K562 (cell line): Measurements from ENCODE around the gene PRKAR2B. TPM values are rescaled to one million over a fixed set of nuclear protein-coding genes. Genes with fewer than 3 reads are reported as not detected.

Experiments used
- CBX8 ChIP-seq: fragments of 200-600 bp; sonication (generic); IDR thresholded peaks from 2 replicates; pipeline ENCODE4 v1.6.1; 2012; ENCODE audit warnings: borderline replicate concordance, mixed run types, low read depth, mild to moderate bottlenecking, moderate library complexity, mixed read lengths, low read length, control low read depth, inconsistent platforms; ENCODE audit not compliant: poor library complexity, severe bottlenecking; ENCODE audit errors: extremely low read depth
- CSDE1 ChIP-seq, 2 experiments: fragments of 450-650 bp; IDR thresholded peaks; 2 replicates each; pipeline ENCODE4 v1.6.1; 2016; ENCODE audit warnings: mild to moderate bottlenecking in 1 of 2
- FOXK1 ChIP-seq: sonication (generic); formaldehyde crosslinking; IDR thresholded peaks from 2 replicates; pipeline ENCODE4 v1.8.0; 2022; ENCODE audit warnings: missing genetic modification reagents, mild to moderate bottlenecking, borderline replicate concordance
- FOXP1 ChIP-seq: sonication (generic); formaldehyde crosslinking; IDR thresholded peaks from 2 replicates; pipeline ENCODE4 v1.8.0; 2022; ENCODE audit warnings: mild to moderate bottlenecking, missing genetic modification reagents
- GABPA ChIP-seq: fragments of 200-800 bp; sonication (Bioruptor generic); conservative IDR thresholded peaks from 2 replicates; pipeline ENCODE4 v1.6.1; 2016; ENCODE audit warnings: low read depth, missing genetic modification characterization, missing compliant biosample characterization
- GATA2 ChIP-seq: sonication (generic); formaldehyde crosslinking; IDR thresholded peaks from 2 replicates; pipeline ENCODE4 v1.4.0; 2020; ENCODE audit warnings: mild to moderate bottlenecking, missing genetic modification reagents
- HCFC1 ChIP-seq: IDR thresholded peaks from 2 replicates; pipeline ENCODE4 v1.6.1; 2012; ENCODE audit warnings: low read depth, low read length, improper control_type of control experiment
- KAT7 ChIP-seq: sonication (generic); formaldehyde crosslinking; IDR thresholded peaks from 2 replicates; pipeline ENCODE4 v1.8.0; 2022; ENCODE audit warnings: missing genetic modification reagents, mild to moderate bottlenecking, borderline replicate concordance
- KDM5B ChIP-seq: fragments of 200-600 bp; sonication (generic); IDR thresholded peaks from 2 replicates; pipeline ENCODE4 v1.6.1; 2012; ENCODE audit warnings: low read depth, mild to moderate bottlenecking, moderate library complexity, low read length, control low read depth, inconsistent platforms; ENCODE audit not compliant: insufficient replicate concordance
- MCM5 ChIP-seq: fragments of 450-650 bp; IDR thresholded peaks from 2 replicates; pipeline ENCODE4 v1.6.1; 2016; ENCODE audit warnings: low read depth
- MTF1 ChIP-seq: fragments of 250-450 bp; sonication (Bioruptor Pico); IDR thresholded peaks from 2 replicates; pipeline ENCODE4 v1.9.0; 2021; ENCODE audit warnings: moderate library complexity, mild to moderate bottlenecking, inconsistent platforms, borderline replicate concordance
- NCOR1 ChIP-seq: fragments of 450-650 bp; IDR thresholded peaks from 2 replicates; pipeline ENCODE4 v1.6.1; 2016; ENCODE audit warnings: mild to moderate bottlenecking, moderate library complexity
- NRF1 ChIP-seq, 2 experiments: fragments of 450-650 bp; IDR thresholded peaks in 1 of 2; conservative IDR thresholded peaks in 1 of 2; 2 replicates each; pipeline ENCODE4 v1.6.1; 2014; ENCODE audit warnings: mild to moderate bottlenecking in 2 of 2
- SNRNP70 ChIP-seq: fragments of 200-400 bp; formaldehyde crosslinking; optimal IDR thresholded peaks from 2 replicates; pipeline ENCODE3; 2017; ENCODE audit warnings: low read depth, low read length
- SRSF3 ChIP-seq: fragments of 200-400 bp; formaldehyde crosslinking; IDR thresholded peaks from 2 replicates; pipeline ENCODE4 v1.6.1; 2016; ENCODE audit warnings: mild to moderate bottlenecking, low read length, moderate library complexity; ENCODE audit not compliant: insufficient read depth
- ZNF668 ChIP-seq: fragments of 250-450 bp; sonication (Bioruptor Pico); IDR thresholded peaks from 2 replicates; pipeline ENCODE4 v1.8.0; 2022; ENCODE audit warnings: mild to moderate bottlenecking, inconsistent platforms
- polyA plus RNA-seq, 8 experiments: library from polyadenylated mRNA; depleted of rRNA in 4 of 8; stranded (reverse) in 5 of 8; unstranded in 3 of 8; fragments of >200 nt; fragmentation: Nextera tagmentation in 2 of 8; fragmentation: Illumina TruSeq in 1 of 8; extraction: Ambion mirVana in 2 of 8; extraction: Trizol in 1 of 8; gene quantifications; 2 replicates each; pipeline versions ENCODE4 v1.2.1 to v1.2.3, GENCODE V29; 2011 to 2014; ENCODE audit warnings: inconsistent platforms in 1 of 8, missing spikeins in 1 of 8
- total RNA-seq, 7 experiments: library from RNA; depleted of rRNA in 6 of 7; stranded (reverse); fragments of >200 nt in 6 of 7; fragmentation: Illumina TruSeq in 2 of 7; extraction: Trizol in 2 of 7; gene quantifications; 2 replicates each; pipeline versions ENCODE4 v1.2.1 to v1.2.3, GENCODE V29; 2011 to 2021; ENCODE audit warnings: low replicate concordance in 1 of 7
- TF ChIP-seq, protein P1 (sequence below), 2 experiments: fragments of 200-800 bp in 1 of 2; sonication (Bioruptor generic) in 1 of 2; sonication (generic) in 1 of 2; formaldehyde crosslinking in 1 of 2; IDR thresholded peaks in 1 of 2; conservative IDR thresholded peaks in 1 of 2; 2 replicates each; pipeline versions ENCODE4 v1.5.0 to v1.6.1; 2016 to 2020; ENCODE audit warnings: missing compliant biosample characterization in 1 of 2, missing genetic modification characterization in 1 of 2, missing genetic modification reagents in 1 of 2
- TF ChIP-seq, protein P2 (sequence below): IDR thresholded peaks from 2 replicates; pipeline ENCODE4 v1.6.1; 2011; ENCODE audit warnings: borderline replicate concordance, low read depth, mild to moderate bottlenecking, moderate library complexity, low read length; ENCODE audit not compliant: insufficient read depth, poor library complexity, severe bottlenecking
- TF ChIP-seq, protein P3 (sequence below): sonication (generic); formaldehyde crosslinking; IDR thresholded peaks from 2 replicates; pipeline ENCODE4 v1.8.0; 2022; ENCODE audit warnings: mild to moderate bottlenecking, missing genetic modification reagents
- TF ChIP-seq, protein P4 (sequence below): fragments of 250-450 bp; sonication (Bioruptor Pico); IDR thresholded peaks from 2 replicates; pipeline ENCODE4 v1.4.0; 2020; ENCODE audit warnings: mild to moderate bottlenecking, moderate library complexity
- TF ChIP-seq, protein P5 (sequence below): fragments of 450-650 bp; formaldehyde crosslinking; IDR thresholded peaks from 2 replicates; pipeline ENCODE4 v1.4.0; 2022; ENCODE audit warnings: mild to moderate bottlenecking, moderate library complexity

Gene PRKAR2B
- total and polyA plus RNA-seq, 9 of the 15 experiments (the other 6 are each of a cell fraction or from before 2014, with no cell fraction given) = 59.0 to 173 (median 129) TPM

DNA sequence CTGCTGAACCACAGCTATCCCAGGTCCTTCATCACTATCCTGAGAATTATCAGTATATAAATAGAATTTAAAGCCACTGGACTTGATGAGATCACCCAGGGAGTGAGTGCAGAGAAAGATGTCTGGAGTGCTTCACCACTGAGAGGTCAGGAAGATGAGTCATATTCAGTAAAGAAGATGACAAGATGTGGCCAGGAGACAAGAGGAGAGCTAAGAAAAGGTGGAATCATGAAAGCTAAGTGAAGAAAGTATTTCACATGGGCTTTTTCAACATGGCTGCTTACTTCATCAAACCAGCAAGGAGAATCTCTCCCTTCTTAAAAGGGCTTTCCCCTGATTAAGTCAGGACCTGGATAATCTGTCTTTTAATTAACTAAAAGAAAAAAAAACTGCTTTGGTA, 9.1 kb upstream of the PRKAR2B start (continued):
- 0 out of 4 replicates have a peak, but pooled peaks of 1 of the 2 experiments have one; percentile 22 for TF ChIP-seq CSDE1 (IDR thresholded peaks at IDR 0.05)
- no peak for TF ChIP-seq MCM5
- no peak for TF ChIP-seq MTF1 (CRISPR knock-in tag)
- TF ChIP-seq GATA2 (CRISPR knock-in tag) = peak; percentile 76
- TF ChIP-seq, protein P1, sequence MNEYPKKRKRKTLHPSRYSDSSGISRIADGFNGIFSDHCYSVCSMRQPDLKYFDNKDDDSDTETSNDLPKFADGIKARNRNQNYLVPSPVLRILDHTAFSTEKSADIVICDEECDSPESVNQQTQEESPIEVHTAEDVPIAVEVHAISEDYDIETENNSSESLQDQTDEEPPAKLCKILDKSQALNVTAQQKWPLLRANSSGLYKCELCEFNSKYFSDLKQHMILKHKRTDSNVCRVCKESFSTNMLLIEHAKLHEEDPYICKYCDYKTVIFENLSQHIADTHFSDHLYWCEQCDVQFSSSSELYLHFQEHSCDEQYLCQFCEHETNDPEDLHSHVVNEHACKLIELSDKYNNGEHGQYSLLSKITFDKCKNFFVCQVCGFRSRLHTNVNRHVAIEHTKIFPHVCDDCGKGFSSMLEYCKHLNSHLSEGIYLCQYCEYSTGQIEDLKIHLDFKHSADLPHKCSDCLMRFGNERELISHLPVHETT (CRISPR knock-in tag; conservative IDR thresholded peaks at IDR 0.05 in 1 of 2, IDR thresholded peaks at IDR 0.05 in 1 of 2) = peak in 1 of 2 experiments; percentile 43; a peak in 1 of 4 replicates
- TF ChIP-seq HCFC1 = no peak
- TF ChIP-seq KAT7 (CRISPR knock-in tag) = no peak
- no peak for TF ChIP-seq FOXP1 (CRISPR knock-in tag)
- TF ChIP-seq SRSF3 = no peak
- TF ChIP-seq NCOR1 = peak; percentile 91
- TF ChIP-seq KDM5B = no peak
- TF ChIP-seq GABPA (tag) = no peak
- TF ChIP-seq, protein P2, sequence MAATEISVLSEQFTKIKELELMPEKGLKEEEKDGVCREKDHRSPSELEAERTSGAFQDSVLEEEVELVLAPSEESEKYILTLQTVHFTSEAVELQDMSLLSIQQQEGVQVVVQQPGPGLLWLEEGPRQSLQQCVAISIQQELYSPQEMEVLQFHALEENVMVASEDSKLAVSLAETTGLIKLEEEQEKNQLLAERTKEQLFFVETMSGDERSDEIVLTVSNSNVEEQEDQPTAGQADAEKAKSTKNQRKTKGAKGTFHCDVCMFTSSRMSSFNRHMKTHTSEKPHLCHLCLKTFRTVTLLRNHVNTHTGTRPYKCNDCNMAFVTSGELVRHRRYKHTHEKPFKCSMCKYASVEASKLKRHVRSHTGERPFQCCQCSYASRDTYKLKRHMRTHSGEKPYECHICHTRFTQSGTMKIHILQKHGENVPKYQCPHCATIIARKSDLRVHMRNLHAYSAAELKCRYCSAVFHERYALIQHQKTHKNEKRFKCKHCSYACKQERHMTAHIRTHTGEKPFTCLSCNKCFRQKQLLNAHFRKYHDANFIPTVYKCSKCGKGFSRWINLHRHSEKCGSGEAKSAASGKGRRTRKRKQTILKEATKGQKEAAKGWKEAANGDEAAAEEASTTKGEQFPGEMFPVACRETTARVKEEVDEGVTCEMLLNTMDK = no peak
- TF ChIP-seq NRF1 (conservative IDR thresholded peaks at IDR 0.05 in 1 of 2, IDR thresholded peaks at IDR 0.05 in 1 of 2) = no peak
- TF ChIP-seq, protein P3, sequence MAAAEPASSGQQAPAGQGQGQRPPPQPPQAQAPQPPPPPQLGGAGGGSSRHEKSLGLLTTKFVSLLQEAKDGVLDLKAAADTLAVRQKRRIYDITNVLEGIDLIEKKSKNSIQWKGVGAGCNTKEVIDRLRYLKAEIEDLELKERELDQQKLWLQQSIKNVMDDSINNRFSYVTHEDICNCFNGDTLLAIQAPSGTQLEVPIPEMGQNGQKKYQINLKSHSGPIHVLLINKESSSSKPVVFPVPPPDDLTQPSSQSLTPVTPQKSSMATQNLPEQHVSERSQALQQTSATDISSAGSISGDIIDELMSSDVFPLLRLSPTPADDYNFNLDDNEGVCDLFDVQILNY = no peak
- TF ChIP-seq FOXK1 (CRISPR knock-in tag) = no peak
- TF ChIP-seq, protein P4, sequence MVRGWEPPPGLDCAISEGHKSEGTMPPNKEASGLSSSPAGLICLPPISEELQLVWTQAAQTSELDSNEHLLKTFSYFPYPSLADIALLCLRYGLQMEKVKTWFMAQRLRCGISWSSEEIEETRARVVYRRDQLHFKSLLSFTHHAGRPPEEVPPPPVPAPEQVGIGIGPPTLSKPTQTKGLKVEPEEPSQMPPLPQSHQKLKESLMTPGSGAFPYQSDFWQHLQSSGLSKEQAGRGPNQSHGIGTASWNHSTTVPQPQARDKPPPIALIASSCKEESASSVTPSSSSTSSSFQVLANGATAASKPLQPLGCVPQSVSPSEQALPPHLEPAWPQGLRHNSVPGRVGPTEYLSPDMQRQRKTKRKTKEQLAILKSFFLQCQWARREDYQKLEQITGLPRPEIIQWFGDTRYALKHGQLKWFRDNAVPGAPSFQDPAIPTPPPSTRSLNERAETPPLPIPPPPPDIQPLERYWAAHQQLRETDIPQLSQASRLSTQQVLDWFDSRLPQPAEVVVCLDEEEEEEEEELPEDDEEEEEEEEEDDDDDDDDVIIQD (CRISPR knock-in tag) = no peak
- TF ChIP-seq ZNF668 (CRISPR knock-in tag) = no peak
- TF ChIP-seq SNRNP70 = no peak
- TF ChIP-seq CBX8 = no peak
- TF ChIP-seq, protein P5, sequence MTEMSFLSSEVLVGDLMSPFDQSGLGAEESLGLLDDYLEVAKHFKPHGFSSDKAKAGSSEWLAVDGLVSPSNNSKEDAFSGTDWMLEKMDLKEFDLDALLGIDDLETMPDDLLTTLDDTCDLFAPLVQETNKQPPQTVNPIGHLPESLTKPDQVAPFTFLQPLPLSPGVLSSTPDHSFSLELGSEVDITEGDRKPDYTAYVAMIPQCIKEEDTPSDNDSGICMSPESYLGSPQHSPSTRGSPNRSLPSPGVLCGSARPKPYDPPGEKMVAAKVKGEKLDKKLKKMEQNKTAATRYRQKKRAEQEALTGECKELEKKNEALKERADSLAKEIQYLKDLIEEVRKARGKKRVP = 0 out of 2 replicates have a peak, but pooled peaks have one; percentile 56
